Stimulated activated CD4-positive, alpha-beta T cell treated with anti-CD3 and anti-CD28 coated beads, Interleukin-4, amount 100 ng/mL, for 24 hours (primary cell): Measurements from ENCODE around the gene NRDC.
"Not testable (repeated sequence)": the region's sequence is repeated elsewhere in the genome, so short reads cannot be mapped to it uniquely, and the experiment has no call there.

Source experiments
- DNase-seq: peaks from one replicate; pipeline ENCODE4 v3.0.0-alpha.2; 2020

The NRDC gene

DNA sequence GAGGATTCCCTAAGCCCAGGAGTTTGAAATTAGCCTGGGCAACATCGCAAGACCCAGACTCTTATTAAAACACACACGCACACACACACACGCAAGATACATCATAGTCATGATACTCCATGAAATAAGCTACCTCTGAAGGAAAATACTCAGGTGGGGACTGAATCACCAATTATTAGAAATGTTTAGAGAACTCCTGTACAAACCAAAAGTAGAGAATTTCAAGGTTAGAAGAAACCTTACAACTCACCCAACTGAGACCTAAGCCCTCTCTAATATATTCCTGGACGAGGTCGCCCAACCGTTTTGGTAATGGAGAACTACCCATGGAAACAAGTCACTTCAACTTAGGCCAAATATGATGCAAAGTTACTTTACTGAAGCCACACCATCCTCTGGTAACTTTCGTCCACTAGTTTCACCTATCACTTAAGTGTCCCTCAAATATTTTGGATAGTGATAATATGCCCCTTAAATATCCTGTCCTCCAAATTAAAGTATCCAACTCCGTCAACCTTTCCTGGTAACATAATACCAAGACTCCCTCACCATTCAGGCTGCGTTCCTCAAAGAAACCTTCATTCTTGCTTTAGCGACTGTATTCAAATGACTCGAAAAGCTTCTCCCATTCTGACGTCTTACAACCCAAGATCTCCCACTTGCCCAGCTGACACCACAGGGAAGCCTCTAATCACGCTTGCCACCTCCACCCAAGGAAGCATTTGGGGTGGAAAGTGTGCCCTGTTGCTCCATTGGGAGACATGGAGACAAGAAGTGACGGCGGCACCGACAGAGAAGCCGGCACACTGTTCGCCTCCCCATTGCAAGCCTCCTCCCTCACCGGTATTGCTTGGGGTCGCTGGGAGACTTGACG lies 856 bp downstream of the NRDC start:
- DNase-seq = peak; percentile 18

- DNase-seq = no peak
Measured at GRCh38 chr1:51875836-51876235, 2.7 kb downstream of the NRDC start.

DNA sequence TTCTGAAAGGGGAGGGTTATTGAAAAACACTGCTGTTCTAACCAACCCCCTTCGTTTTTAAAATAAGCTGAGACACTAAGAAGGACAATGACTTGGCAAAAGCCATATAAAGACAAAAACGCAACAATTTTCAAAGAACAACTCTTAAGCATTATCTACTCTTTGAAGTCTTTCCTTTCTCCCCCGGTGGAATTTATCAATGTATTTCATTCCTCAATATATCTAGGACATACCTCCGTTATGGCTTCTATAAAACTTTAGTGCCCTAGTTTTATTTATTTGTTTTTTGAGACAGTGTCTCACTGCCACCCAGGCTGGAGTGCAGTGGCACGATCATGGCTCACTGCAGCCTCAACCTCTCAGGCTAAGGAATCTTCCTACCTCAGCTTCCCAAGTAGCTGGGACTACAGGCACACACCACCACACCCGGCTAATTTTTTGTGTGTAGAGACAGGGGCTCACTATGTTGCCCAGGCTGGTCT lies 3.2 kb downstream of the NRDC start:
- no peak for DNase-seq

DNA sequence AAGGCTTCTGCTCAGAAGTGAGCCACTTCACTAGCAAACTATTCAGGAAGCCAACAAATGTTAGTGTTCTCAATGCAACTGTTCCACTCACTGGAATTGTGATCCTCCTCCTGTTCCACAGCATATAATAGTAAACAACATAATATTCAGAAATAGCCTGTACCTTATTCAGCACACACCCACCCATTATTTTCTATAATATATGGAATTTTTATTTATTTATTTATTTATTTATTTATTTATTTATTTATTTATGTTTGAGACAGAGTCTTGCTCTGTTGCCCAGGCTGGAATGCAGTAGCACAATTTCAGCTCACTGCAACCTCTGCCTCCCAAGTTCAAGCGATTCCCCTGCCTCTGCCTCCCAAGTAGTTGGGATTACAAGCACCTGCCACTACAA lies 5.3 kb downstream of the NRDC start:
- DNase-seq = not testable (repeated sequence)

- no peak for DNase-seq
Measured at GRCh38 chr1:51871351-51871975, 7.1 kb downstream of the NRDC start.

DNA sequence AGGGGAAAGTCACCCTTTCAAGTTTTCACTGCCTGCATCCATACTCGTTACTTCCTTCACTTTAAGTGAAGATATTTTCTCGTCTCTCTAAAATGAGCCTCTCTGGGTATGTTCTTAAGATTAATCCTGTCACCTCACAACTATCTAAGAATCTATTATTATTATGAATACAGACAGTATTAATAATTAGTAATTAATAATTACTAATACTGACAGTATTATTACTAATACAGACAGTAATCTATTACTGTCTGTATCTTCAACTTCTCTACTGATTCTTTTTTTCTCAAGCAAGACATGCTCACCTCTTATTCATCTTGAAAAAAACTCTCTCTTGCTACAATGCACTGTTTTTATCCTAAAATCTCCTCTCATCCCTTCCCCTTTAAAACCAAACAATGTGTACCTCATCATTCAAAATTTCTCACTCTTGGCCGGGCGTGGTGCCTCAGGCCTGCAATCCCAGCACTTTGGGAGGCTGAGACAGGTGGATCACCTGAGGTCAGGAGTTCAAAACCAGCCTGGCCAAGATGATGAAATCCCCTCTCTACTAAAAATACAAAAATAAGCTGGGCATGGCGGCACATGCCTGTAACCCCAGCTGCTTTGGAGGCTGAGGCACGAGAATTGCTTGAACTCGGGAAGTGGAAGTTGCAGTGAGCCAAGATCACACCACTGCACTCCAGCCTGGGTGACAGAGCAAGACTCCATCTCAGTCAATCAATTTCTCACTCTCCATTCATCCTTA lies 7.8 kb downstream of the NRDC start:
- no peak for DNase-seq

DNA sequence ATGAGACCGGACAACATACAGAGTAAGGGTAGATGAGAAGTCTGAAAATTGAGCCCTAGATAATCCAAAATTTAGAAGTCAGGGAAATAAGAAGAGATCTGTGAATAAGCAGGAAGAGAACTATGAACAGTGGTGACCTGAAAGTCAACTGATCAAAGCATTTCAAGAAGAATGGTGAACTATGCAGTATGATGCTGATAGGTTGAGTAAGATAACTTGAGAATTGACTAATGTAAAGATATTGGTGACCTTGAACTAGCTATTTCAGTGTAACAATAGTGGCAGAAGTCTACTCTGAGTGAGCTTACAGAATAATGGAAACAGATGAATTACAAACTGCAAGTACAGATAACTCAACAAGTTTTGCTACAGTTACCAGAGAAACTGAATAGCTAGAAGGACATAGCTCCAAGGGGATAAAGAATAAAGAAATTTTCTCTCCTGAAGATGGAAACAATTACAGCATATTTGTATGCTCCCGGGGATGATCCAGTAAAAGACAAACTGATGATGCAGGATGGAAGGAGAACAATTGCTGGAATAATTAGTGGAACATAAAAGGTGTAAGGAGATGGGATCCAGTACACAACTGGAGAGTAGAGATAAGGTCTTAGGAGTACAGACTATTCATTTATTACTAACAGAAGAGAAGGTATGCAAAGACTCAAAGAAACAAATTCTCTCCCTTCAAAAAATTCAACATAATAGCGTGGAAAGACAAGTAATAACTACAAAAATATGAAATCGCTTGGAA lies 10.9 kb downstream of the NRDC start:
- no peak for DNase-seq

DNA sequence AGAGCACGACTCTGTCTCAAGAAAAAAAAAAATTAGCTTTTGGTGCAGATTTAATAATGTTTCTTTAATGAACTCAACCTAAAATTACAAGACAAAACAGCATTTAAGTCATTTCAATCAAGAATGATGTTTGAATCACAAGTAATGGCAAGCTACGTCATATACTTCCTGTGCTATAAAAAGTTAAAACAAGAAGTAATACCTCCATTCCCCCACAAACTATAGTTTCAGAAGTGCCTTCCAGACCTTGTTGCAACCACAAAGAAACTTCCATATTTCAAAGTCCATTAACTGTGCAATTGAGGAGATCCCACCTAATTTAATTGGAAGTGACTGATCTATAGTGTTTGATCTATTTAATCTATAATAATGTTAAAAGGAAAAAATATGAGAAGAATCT lies 15.1 kb downstream of the NRDC start:
- DNase-seq = no peak

GRCh38 chr1:51861669-51862068 lies 16.9 kb downstream of the NRDC start:
- DNase-seq = no peak

DNA sequence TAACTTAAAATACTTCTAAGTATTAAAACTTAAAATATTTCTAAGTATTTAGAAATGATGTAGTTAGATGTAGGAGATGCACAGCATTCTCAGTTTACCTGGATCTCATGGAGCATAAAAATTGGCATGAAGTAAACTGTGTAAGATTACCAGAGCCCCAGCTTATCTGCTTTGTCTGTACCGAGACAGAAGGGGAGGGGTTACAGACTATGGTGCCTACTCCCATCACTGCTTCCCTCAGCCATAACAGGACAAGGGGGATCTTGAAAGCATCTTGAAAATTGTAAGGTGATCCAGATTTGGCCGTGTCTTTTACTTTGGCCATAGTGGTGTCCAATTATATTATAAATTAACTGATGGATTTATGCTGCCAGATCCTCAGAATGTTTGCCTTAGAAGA lies 18.8 kb downstream of the NRDC start:
- DNase-seq = no peak

GRCh38 chr1:51859333-51859732 lies 19.2 kb downstream of the NRDC start:
- no peak for DNase-seq

DNA sequence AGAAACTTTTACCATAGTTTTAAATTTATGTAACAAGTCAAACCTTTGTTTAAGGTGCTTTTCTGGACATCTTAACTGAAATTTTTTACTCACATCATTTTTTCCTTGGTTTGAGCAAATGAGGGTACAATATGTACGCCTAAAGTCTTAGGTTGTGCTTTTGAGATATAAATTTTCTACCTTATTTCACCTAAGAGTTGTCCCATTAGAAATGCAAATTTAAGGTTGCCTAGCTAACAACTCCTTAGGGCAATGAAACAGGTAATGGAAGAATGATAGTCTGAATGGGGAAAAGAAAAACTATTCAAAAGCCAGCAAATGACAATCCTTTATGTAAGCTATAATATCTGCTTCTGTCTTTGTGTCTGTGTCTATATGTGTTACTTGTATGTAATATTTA lies 19.6 kb downstream of the NRDC start:
- no peak for DNase-seq

- DNase-seq = no peak
Measured at GRCh38 chr1:51856745-51857144, 21.8 kb downstream of the NRDC start.

- DNase-seq = no peak
Measured at GRCh38 chr1:51855624-51856023, 22.9 kb downstream of the NRDC start.

DNA sequence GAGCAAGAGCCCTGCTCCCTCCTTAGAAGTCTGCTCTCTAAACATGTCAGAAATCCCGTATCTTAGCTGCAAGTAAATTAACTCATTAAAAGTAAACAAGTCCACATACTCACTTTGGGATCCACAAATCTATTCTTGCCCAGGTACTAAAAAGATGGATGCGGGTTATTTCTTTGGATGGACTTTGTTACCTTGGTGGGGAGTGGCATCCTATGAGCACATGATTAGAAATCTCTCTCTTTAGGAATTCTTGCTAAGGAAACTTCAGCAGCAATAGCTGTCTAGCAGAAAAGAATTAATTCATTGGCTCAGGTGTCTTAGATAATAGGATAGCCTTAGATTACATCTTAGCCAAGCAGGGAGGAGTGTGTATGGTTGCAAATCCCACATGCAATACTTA lies 25.2 kb downstream of the NRDC start:
- DNase-seq = no peak

DNA sequence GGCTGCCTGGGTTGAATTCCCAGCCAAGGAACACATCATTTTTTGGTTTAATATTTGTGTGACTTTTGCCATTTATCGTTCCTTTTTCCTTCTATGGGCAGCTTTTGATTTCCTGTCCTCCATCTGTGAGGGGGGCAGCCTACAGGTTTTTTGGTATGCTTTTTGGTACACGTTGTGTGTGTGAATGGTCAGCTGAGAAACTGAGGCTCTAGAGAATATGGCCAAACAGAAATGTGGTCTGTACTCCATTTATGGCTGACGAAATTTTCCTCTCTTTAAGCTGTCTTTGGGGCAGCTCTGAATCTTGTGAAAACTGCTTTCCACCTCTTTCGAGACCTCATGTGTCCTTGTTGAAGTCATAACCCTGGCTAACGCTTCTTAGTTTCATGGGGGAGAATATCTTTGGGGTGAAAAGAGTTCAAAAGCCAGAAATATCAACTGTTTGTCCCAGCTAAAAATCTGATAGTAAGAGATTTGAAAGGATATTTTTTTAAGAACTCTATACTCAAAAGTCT lies 26.6 kb downstream of the NRDC start:
- DNase-seq = no peak

- no peak for DNase-seq
Measured at GRCh38 chr1:51850420-51851223, 27.9 kb downstream of the NRDC start.

GRCh38 chr1:51847294-51847920 lies 31.1 kb downstream of the NRDC start:
- DNase-seq = no peak

DNA sequence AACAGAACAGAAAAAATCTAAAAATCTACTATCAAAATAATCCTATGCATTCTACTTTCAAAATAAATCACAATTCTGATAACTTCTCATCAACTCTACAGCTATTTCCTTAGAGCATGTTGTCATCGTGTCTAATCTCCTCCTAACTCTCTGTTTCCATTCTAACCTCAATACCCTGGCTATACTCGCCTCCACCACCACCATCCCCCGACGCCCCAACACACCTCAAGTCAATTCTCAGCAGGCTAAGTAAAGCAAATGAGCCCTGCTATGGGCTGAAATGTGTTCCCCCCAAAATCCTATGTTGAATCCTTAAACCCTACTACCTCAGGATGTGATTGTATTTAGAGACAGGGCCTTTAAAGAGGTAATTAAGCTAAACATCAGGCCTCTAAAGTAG lies 34.6 kb downstream of the NRDC start:
- no peak for DNase-seq

DNA sequence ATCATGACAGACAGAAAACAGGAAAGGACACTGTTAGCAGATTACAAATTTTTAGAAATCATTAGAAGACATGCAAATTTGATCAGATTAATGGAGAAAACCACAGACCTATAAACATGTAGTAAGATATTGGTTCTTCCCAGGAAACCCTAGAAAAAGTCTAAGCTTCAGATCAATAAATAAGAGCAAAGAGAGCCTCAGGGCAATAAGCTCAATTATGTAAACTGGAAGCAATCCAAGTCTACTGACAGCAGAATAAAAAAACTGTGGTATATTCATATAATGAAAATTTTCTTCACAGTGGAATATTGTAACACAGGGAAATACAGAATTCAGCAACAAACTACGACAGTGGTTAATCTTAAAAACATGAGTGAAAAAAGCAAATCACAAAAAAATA lies 36.3 kb downstream of the NRDC start:
- no peak for DNase-seq

DNA sequence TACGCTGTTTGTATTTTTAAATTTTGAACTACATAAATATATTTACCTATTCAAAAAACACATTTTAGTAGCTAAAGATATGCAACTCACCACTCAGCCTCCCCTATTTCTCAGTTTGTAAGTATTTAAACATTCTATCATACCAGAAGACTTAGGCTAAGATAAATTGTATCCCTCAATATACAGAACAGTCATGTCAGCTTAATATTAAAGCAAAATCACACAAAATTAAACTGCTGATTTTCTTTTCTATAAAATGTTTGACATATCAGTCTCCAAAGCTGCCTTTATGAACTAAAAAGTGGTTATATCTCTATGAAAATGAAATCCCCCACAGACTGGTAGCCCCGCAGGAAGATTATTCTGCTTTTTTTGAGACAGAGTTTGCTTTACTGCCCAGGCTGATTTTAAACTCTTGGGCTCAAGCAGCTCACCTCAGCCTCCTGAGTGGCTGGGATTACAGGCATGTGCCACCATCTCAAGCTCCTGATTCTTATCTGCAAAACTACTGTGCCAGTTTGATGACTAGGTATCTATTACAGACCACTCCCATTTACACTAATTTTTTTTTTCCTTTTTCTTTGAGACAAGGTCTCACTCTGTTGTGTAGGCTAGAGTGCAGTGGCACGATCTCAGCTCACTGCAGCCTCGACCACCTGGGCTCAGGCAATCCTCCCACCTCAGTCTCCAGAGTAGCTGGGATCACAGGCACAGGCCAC lies 37.6 kb downstream of the NRDC start:
- DNase-seq = no peak
